ENCODE measurements around the gene COL19A1. TPM values are rescaled to one million over a fixed set of nuclear protein-coding genes. Genes with fewer than 3 reads are reported as not detected.

COL19A1 gene
- total and polyA plus RNA-seq, 2 of the 13 experiments (the other 11 are each of a cell fraction or from before 2014, with no cell fraction given) = not detected

GRCh38 chr6:70041411-70041810 is 175.1 kb downstream of the COL19A1 start (continued):
- no peak for TF ChIP-seq ZBED4 (CRISPR knock-in tag; IDR thresholded peaks at IDR 0.05; ENCODE audit: borderline replicate concordance)
- TF ChIP-seq IKZF4 (CRISPR knock-in tag; IDR thresholded peaks at IDR 0.05; ENCODE audit: borderline replicate concordance, low read depth, not compliant biosample characterization) = no peak
- no peak for TF ChIP-seq ZNF597 (CRISPR knock-in tag; IDR thresholded peaks at IDR 0.05)
- no peak for TF ChIP-seq ZNF3 (CRISPR knock-in tag; IDR thresholded peaks at IDR 0.05)
- TF ChIP-seq ZNF468 (CRISPR knock-in tag; IDR thresholded peaks at IDR 0.05) = no peak
- TF ChIP-seq CENPX (CRISPR knock-in tag; IDR thresholded peaks at IDR 0.05) = no peak
- no peak for TF ChIP-seq PBX2 (CRISPR knock-in tag; IDR thresholded peaks at IDR 0.05)

GRCh38 chr6:70045413-70045812 is 179.1 kb downstream of the COL19A1 start:
- CTCF ChIA-PET (ENCODE audit: low intra/inter-chr PET ratio, low total read pairs) = no interaction called here
- Histone ChIP-seq H2AFZ (ENCODE audit: low read length) (no peak overlapping the region), H3K9me3 (ENCODE audit: low read length) (no peaks in the 10 kb centered on the region), H3K27me3 (ENCODE audit: control insufficient read depth in 1 of 2, insufficient read depth in 2 of 2, low read length in 2 of 2) (no peaks in the 10 kb centered on the region; a peak in 1 of 5 replicates), H4K20me1 (ENCODE audit: insufficient read depth, low read length) (no peaks in the 10 kb centered on the region), H3K9ac (ENCODE audit: insufficient read depth, low read depth, low read length) (no peak overlapping the region), H3K4me1 (ENCODE audit: insufficient read depth, low read length) (no peaks in the 10 kb centered on the region), H3K4me3 (replicated peaks in 1 of 3; ENCODE audit: insufficient read depth in 1 of 3, low read depth in 2 of 3, low read length in 3 of 3) (no peak overlapping the region), H3K27ac (ENCODE audit: extremely low read length, insufficient read depth, low read length) (no peak overlapping the region), H3K4me2 (ENCODE audit: low read depth, low read length) (no peak overlapping the region), H3K36me3 (replicated peaks in 1 of 2; ENCODE audit: control insufficient read depth in 1 of 2, insufficient read depth in 2 of 2, low read length in 2 of 2) (no peaks in the 10 kb centered on the region), H3K79me2 (ENCODE audit: insufficient read depth, low read length) (no peaks in the 10 kb centered on the region)
- FAIRE-seq (no peak), ATAC-seq (no peak), DNase-seq (ENCODE audit: low spot score) (no peak)
- no TSS peak for BruUV-seq (replicated peaks)
- 19% methylated on average over 3 of the region's 3 CpGs for WGBS (ENCODE audit: low lambda C conversion rate)
- intact Hi-C loops (cut with micrococcal nuclease; ENCODE audit: unreplicated experiment) (no loop called here), in situ Hi-C loops (cut with HindIII; ENCODE audit: extremely low pct_ligation_motif_present, low pct_unique_long_range_greater_than_20kb) (no loop called here)
- POLR2A ChIA-PET = no interaction called here
- no peak for TF ChIP-seq MNT (IDR thresholded peaks at IDR 0.05)
- TF ChIP-seq ZNF678 (CRISPR knock-in tag; IDR thresholded peaks at IDR 0.05) = no peak
- TF ChIP-seq ZNF331 (CRISPR knock-in tag; IDR thresholded peaks at IDR 0.05) = no peak
- TF ChIP-seq HHEX (CRISPR knock-in tag; IDR thresholded peaks at IDR 0.05) = no peak
- no peak for TF ChIP-seq TAF15 (IDR thresholded peaks at IDR 0.05; ENCODE audit: low read depth, low read length, poor library complexity, severe bottlenecking)
- no peak for TF ChIP-seq ZNF816 (CRISPR knock-in tag; IDR thresholded peaks at IDR 0.05; ENCODE audit: borderline replicate concordance)
- TF ChIP-seq ZNF160 (CRISPR knock-in tag; IDR thresholded peaks at IDR 0.05) = no peak
- no peak for TF ChIP-seq HNRNPK (IDR thresholded peaks at IDR 0.05; ENCODE audit: low read depth, low read length, poor library complexity, severe bottlenecking)
